HG02623 (cell line): ENCODE data around the gene ARPC1A.
"Not testable (repeated sequence)": the region's sequence is repeated elsewhere in the genome, so short reads cannot be mapped to it uniquely, and the experiment has no call there.

ENCODE experiments used
- ATAC-seq: cut with Tn5 transposase; IDR thresholded peaks from one replicate; pipeline ENCODE4 v1.9.1; 2021; ENCODE audit warnings: moderate library complexity; ENCODE audit not compliant: unreplicated experiment

The ARPC1A gene

DNA sequence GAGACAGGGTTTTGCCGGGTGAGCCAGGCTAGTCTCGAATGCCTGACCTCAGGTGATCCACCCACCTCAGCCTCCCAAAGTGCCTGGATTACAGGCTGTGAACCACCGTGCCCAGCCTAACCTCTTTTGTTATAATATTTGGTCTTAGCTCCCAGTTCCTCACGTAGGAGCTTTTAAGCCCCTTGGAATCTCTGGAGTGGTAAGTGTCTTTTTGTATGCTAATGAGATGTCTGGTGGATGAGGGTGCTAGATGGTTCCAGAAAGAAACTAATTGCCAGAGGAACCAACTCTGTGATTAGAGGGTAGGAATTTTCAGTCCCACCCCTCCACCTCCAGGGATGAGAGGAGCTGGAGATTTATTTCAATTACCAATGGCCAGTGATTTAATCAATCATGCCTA lies 5.3 kb upstream of the ARPC1A start:
- no peak for ATAC-seq

DNA sequence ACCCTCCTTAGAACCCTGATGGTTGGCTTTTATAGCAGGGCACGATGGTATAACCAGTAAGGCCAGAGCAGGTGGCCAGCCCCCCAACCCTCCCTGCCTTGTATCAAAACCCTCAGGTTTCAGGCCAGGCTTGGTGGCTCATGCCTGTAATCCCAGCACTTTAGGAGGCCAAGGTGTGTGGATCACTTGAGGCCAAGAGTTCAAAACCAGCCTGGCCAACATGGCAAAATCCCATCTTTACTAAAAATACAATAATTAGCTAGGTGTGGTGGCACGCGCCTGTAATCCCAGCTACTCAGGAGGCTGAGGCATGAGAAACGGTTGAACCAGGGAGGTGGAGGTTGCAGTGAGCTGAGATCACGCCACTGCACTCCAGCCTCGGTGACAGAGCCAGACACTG lies 3.0 kb upstream of the ARPC1A start:
- not testable (repeated sequence) for ATAC-seq

- ATAC-seq = no peak
These were observed 1.1 kb upstream of the ARPC1A start for GRCh38 chr7:99324559-99324958.

- no peak for ATAC-seq
These were observed 651 bp upstream of the ARPC1A start for GRCh38 chr7:99325001-99325493.

- ATAC-seq = no peak
These were observed 697 bp downstream of the ARPC1A start for GRCh38 chr7:99326408-99326782.

- ATAC-seq = not testable (repeated sequence)
These were observed 4.7 kb downstream of the ARPC1A start for GRCh38 chr7:99330314-99330961.

- ATAC-seq = no peak
These were observed 5.3 kb downstream of the ARPC1A start for GRCh38 chr7:99331002-99331401.

DNA sequence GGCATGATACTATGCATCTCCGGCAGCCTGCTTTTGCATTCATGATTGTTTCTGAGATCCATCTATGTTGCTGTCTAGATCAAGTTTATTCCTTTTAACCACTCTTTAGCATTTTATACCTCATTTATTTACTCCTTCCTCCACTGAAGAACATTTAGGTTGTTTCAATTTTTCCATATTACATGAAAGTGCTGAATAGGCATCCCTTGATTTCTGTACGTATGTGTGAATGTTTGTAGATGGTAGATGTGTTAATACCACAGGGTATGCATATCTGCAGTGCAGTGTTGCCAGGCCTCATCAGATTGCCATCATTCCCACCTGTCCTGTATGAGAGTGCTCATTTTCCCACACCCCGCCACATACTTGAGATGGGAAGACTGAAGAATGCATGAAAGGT lies 13.9 kb downstream of the ARPC1A start:
- no peak for ATAC-seq

GRCh38 chr7:99340659-99341058 lies 15.0 kb downstream of the ARPC1A start:
- no peak for ATAC-seq

DNA sequence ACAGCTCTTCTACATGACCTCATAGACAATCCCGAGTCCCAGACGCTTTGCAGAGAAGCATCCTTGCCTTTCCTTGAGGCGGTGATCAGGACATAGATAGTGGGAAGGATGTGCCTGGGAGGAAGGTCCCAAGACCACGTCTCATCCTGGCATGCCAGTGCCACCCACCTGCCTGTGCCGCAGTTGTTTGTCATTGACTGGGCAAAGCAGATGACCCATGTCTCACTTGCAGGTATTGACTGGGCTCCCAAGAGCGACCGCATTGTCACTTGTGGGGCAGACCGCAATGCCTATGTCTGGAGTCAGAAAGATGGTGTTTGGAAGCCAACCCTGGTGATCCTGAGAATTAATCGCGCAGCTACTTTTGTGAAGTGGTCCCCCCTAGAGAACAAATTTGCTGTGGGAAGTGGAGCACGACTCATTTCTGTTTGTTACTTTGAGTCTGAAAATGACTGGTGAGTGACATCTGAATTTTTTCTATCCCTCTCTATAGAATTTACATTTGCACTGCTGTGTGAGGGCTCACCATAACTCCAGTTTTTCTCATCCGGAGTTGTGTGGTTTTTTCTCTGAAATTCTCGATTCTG lies 18.5 kb downstream of the ARPC1A start:
- no peak for ATAC-seq

GRCh38 chr7:99350641-99351040 lies 24.9 kb downstream of the ARPC1A start:
- ATAC-seq = not testable (repeated sequence)

- no peak for ATAC-seq
These were observed 26.5 kb downstream of the ARPC1A start for GRCh38 chr7:99352247-99352646.

DNA sequence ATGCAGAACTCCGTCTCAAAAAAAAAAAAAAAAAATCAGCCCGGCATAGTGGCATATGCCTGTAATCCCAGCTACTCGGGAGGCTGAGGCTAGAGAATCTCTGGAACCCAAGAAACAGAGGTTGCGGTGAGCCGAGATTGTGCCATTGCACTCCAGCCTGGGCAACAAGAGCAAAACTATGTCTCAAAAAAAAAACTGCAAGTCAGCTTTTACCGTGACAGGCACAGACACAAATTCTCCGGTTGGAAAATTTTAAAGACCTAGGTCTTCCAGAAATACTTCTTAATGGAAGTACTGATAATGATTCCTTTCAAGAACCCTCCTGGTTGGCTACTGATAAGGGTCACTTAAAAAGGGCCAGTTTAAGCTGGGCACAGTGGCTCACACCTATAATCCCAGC lies 29.4 kb downstream of the ARPC1A start:
- no peak for ATAC-seq

GRCh38 chr7:99357701-99358490 lies 32.2 kb downstream of the ARPC1A start:
- ATAC-seq = no peak

DNA sequence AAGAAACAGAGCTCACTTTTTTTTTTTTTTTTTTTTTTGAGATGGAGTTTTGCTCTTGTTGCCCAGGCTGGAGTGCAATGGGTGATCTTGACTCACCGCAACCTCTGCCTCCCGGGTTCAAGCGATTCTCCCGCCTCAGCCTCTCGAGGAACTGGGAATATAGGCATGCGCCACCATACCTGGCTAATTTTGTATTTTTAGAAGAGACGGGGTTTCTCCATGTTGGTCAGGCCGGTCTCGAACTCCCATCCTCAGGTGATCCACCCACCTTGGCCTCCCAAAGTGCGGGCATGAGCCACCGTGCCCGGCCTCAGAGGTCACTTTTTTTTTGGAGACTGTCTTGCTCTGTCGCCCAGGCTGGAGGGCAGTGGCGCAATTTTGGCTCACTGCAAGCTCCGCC lies 32.8 kb downstream of the ARPC1A start:
- not testable (repeated sequence) for ATAC-seq

DNA sequence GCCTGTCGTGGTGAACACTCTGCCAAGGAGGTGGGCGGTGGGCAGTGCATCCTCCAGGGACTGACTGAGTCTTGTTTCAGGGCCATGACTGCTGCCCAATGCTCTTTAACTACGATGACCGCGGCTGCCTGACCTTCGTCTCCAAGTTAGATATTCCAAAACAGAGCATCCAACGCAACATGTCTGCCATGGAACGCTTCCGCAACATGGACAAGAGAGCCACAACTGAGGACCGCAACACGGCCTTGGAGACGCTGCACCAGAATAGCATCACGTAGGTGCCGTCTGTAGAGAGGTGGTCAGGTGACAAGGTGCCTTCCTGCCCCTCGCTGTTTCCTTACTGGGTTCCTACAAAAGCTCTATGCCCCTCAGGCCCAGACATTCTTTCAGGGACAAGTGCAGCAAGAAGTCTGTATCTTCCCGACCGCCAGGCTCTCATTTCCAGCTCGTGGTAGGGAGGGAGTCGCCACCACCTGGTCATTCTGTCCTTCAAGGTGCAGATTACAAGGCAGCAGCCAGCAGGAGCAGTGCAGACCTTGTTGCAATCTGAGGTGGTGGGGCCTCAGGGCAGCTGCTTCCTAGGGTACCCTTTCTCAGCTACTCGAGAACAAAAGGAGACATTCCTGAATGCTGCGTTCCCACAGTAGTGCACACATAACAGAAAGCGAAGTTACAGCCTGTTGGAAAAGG lies 33.9 kb downstream of the ARPC1A start:
- ATAC-seq = no peak

GRCh38 chr7:99362801-99363200 lies 37.1 kb downstream of the ARPC1A start:
- no peak for ATAC-seq

GRCh38 chr7:99363286-99363685 lies 37.6 kb downstream of the ARPC1A start:
- no peak for ATAC-seq

DNA sequence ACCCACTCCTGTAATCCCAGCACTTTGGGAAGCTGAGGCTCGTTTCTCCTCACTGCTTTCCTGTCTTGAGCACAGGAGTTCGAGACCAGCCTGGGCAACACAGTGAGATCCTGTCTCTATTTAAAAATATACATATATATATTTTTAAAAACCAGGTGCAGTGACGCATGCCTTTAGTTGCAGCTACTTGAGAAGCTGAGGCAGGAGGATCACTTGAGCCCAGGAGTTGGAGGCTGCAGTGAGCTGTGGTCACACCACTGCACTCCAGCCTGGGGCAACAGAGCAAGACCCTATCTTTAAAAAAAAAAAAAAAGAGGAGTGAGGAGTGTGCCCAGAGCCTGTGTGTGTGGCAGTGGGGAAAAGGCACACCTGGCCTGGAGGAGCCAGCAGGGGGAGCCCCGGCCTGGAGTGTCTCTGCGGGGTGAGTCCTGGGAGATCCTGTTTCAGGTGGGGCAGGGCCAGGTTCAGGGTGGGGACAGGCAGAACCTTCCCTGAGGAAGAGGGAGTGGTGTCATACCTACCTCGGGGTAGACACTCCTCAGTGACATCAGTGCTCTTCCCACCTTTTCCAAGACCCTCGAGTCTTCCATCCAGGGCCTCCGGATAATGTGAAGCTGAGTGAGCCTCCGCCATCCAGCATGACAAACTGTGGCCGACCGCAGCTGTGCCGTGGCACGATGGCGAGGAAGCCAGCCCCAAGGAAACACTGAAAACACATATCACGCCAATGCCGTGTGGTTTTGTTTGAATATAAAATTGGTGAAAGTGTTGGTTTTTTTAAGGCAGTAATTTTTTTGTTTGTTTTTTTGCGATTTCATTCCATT lies 39.8 kb downstream of the ARPC1A start:
- no peak for ATAC-seq

GRCh38 chr7:99366646-99367045 lies 40.9 kb downstream of the ARPC1A start:
- ATAC-seq = no peak
